EH (cell line): Measurements from ENCODE around the gene TMEM255B.

Experiments
- DNase-seq: peaks from one replicate; pipeline ENCODE4 v3.0.0-alpha.2; 2015; ENCODE audit warnings: low read depth

TMEM255B gene

DNA sequence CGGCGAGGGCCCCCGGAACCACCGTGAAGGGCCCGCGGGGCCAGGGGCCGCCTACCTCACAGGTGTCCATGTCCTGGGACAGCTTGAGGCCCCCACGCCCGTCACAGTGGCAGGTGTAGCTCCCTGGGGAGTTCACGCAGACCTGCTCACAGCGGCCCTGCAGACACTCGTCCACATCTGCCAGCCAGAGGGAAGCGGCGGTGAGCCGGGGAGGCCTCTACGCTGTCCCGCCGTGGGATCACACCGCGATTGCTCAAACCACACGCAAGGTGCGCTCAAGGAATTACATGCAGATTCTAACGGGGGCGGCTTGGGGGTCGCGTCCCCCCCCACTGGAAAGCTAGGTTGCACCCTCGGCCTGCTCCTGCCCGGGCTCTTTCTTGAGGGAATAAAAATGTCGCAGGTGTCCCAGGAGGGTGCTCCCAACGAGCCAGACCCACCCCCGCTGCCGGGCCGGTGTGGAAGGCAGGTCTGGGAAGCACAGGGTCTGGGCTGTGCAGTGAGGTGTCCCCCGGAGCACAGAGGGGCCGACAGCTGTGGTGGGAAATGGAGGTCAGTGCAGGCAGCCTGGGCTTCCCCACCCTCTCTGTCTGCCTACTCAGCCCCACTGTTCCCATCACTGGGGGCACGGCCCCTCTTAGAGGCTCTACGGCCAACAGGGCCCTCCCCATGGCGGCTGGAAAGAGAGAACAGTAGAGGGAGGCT, 75.6 kb downstream of the TMEM255B start:
- DNase-seq: no peak

DNA sequence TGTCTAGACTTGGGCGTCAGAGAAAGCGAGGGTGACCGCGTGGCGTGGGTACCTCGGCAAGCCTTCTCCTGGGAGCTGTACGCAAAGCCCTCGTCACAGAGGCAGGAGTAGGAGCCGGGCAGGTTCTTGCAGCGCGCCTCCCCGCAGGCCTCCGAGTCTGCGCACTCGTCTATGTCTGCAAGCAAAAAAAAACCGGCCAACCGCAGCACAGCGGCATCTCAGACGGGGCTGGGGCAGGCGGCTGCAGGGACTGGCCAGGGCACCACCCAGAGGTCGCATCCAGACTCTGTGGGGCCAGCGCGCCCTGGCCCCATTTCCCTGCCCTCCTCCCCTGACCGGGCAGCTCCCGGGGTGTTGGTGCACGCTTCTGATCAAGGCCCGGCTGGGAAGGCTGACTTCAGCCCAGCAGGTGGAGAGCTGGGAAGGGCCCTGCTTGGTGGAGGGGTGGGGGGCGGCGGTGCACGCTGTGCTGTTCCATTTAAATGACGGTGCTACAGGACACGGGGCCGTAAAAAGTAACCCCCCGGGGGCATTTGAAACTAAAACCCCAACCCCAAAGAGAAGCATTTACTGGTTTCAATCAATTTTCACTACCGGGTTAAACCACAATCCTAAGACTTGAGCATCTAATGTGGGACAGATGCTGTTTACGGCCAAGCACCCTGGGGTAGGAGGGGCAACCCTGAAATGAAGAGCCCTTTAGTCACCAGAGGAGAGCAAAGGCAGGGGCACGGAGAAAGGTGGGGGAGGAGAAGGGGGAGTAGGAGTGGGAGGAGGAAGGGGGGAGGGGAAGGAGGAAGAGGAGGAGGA, 76.6 kb downstream of the TMEM255B start:
- DNase-seq: peak; percentile 93

DNA sequence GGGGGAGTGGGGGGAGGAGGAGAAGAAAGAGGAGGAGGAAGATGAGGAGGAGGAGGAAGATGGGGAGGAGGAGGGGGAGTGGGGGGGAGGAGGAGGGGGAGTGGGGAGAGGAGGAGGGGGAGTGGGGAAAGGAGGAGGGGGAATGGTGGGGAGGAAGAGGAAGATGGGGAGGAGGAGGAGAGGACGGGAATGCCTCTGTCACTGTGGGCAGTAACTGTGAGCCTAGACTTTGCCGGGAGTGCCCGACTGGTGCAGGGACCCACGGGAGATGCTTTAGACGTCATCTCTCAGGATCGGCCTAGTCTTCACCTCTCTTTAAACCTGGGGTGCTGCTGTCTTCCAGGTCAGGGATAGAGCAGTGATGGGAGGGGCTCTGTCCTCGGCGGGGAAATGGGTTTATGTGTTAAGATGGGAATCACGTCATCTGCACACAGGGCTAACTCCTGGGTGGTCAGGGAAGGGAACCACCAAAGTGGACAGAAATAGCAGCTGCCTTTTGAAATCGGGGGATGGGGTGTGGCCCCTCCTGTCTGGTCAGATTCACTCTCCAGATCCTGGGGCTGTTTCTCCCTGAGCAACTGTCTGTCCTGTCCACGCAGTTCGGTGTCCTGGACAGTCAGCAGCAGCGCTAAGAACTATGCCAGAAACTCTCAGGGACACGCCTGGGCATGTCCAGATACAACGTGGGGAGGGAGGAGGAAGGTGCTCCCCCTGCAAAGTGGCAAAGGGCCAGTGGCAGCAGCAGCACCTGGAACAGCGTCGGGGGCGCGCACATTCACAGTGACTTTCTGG, 77.9 kb downstream of the TMEM255B start:
- DNase-seq: peak; percentile 94

DNA sequence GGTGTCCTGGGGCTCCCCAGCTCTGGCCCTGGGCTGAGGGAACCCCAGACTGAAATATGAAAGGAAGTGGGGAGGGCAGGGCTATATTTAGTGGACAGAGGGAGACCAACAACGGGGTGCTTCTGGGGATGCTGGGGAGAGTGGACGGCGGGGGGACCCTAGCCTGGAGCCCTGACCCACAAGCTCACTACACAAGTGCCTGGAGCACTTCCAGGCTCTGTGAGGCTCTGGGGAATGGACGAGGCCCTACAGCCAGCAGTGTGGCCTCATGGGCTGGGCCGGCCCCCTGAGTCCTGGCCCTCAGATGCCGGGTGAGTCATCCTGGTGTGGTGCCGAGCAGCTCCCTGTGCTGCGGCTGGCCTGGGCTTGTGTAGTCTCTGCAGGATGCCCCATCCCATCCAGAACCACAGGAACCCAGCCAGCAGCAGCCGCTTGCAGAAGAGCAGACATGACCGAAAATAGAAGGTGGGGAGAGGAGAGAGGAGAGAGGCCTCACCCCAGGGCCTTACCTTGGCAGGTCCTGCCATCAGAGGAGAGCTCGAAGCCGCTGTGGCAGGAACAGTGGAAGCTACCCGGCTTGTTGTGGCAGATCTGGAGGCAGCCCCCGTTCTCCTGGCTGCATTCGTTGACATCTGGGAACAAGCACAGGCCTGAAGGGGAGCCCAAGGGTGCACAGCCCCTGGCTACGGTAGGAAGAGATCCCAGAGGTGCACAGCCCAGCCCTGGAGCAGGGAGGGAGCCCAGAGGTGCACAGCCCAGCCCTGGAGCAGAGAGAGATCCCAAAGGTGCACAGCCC, 78.7 kb downstream of the TMEM255B start:
- DNase-seq: peak; percentile 99

DNA sequence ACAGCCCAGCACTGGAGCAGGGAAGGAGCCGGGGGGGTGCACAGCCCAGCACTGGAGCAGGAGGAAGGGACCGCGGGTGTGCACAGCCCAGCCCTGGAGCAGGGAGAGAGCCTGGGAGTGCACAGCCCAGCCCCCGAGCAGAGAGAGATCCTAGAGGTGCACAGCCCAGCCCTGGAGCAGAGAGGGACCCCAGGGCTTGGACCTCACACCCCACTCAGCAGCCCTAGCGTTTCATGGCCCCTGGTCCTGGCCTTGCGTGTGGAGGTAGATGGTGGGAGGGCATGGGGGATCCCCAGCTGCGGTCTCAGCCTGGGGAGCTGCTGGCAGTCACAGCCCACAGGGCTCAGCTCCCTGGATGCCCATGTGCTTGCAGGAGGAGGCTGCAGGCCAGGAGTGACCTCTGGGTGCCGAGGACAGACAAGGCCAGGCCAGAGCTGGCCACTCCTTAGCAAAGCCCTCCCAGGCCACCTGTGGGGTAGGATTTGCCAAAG, 79.7 kb downstream of the TMEM255B start:
- no peak for DNase-seq

DNA sequence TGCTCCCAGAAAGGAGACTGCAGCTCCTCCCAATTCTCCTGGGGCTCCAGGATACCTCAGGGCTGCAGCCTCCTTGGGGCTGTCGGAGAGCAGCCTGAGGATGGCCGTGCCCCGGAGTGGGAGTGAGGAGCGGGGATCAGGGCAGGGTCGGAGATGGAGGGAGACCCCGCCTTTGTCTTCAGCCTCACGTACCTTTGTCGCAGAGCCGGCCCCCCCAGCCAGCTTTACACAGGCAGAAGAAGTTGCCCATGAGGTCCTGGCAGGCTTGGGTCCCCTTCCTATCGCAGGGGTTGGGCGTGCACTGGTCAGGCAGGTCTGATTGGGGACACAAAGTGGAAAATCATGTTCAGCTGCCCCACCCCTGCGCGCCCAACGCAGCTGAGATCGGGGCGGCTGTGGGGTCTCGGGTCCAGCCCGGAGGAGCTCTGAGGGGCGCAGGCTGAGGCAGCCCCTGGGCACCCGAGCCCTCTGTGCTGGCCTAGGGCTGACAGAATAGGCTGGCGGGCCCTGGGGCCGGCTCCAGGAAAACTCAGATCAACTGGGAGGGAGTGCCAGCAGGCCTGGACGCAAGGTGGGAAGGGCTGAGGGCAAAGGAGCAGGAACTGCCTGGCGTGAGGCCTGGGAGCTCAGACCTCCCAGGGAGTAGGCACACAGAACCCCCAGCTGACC, 80.6 kb downstream of the TMEM255B start:
- DNase-seq: no peak

DNA sequence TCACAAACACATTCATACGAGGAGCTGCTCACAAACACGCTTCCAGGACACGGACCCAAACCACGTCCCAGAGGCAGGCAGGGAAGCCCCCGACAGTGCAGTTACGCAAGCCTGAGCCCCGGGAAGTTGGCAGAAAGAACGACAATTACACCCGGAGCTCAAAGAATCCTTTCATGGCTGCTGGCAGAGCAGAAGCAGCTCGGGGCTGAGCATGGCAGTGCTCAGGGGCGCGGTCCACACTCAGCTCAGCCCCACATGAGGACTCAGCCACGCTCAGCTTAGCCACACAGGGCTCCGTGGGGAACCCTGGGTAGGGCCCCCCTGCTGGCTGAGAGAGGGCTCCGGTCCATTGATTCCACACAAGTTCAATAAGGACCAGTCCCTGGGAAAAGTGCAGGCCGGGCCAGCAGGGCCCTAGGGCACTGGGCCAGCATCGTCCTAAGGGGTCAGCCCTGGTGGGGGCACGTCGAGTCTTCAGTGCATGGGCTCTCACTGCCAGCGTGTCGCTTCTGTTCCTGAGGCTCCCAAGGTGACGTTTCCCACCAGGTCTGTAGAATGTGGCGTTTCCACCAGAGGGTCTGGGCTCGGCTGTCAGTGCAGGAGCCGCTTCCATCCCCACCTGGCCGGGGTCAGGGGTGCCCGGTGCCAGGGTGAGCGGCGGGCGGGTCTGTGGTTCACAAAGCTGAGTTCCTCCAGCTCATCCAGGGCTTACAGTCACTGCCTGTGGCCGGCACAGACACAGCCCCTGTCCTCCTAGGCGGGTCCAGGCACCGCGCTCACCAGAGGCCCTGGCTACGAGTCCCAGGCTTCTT, 81.7 kb downstream of the TMEM255B start:
- no peak for DNase-seq

DNA sequence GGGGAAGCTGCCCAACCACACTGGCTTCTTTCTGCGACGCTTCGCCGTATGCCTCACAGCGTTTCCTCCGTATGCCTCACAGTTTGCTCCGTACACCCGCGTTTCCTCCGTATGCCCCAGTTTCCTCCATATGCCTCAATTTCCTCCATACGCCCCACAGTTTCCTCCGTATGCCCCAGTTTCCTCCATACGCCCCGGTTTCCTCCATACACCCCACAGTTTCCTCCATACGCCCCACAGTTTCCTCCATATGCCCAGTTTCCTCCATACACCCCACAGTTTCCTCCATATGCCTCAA, 82.3 kb downstream of the TMEM255B start:
- DNase-seq: no peak

DNA sequence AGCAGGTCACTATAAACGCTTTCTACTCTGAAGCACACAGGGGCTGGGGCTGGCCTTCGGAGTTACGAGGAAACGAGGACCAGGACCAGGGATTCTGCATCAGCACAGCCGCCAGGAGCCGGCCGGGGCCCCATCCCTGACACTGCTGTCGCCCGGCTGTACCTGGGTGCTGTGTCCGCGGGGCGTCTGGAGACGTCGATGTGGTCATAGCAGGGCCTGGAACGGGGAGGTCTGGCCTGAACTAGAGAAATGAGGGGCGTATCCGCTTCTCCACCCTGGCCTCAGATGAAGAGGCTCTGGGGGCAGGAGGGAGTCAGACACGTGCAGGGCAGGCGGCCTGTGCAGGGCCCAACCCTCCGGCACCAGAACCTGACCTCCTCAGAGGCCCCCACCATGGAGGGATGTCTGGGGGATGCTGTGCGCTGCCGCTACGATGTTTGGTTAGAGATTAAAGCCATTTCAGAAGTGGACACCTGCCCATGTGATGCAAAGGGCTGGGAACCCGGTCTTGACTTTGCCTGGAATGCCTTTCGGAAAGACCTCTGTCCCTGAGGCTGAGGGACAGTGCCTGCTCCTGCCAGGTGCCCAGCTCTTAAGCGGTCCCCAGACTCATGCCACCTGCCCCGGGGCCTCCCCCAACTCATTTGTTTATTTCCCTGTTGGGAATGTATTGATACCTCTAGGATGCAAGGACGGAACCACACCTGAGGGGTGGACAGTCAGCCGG, 83.5 kb downstream of the TMEM255B start:
- no peak for DNase-seq

DNA sequence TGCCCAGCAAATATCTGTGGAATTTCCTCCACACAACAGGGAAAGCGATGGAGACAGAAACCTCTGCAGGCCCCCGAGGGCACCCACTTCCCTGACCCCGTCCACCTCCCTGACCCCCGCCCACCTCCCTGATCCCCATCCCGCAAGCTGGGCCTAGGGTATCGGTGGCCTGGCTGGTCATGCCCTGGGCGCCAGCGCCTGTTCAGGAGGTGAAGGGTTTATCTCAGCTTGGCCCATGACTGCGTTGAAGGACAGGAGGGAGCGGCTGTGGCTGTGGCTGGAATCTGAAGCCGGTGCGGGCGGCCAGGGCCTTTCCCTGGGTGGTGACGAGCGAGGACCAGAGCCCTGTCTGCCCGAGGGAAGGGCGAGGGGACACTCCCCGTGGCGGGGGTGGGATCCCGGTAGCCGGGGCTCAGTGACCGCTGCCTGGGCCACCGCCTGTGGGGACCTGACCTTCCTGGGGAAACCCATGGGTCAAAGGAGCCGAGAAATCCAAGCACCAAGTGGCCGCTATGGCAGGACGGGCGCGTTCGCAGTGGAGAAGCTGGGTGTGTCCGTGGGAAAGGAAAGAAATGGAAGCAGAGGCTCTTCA, 84.1 kb downstream of the TMEM255B start:
- no peak for DNase-seq

DNA sequence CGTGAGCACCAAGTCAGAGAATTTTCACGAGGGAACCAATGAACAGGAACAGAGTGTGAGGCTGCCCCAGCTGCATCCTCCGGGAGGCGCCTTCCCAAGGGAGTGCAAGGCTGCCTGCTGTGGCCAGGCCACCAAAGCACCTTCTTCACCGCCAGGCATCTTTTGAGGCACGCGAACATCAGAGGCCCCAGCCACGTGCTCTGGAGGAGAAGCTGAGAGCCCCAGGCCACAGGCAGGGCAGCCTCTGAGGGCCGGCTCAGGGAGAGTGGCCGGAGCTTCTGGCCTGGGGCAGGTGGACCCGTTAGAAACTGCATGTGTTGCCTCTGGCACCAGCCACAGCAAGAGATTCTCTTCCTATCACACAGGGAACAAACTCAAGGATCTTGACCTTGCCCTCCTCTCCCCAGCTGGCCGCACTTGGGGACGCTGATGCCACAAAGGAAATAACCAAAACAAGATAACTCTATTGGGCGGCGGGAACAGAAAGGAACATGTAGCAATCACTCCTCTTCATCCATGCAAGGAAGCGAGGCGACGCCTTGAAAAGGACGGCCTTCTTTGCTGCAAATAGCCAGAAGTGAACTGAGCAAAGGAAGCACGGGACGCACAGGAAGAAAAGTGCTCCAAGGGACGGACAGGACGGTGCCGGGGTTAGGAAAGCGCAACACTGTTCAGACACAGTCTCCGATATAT, 85.0 kb downstream of the TMEM255B start:
- no peak for DNase-seq

DNA sequence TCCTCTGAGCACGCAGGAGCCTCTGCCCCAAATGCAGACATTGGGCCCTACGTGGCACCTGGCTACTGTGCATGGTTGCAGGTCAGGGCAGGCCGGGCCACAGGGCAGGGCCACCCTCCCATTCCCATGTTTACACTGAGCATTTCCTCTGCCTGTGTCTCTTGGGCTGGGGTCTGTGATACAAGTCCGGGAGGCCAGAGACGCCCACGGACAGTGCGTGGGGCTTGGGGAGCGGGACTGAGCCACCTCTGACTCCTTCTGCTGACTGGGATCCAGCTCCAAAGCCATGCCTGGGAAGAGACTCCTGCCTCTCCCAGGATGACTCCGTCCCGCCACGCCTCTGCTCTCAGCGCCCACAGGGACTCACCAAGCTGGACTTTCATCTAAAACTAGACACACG, 86.0 kb downstream of the TMEM255B start:
- no peak for DNase-seq

DNA sequence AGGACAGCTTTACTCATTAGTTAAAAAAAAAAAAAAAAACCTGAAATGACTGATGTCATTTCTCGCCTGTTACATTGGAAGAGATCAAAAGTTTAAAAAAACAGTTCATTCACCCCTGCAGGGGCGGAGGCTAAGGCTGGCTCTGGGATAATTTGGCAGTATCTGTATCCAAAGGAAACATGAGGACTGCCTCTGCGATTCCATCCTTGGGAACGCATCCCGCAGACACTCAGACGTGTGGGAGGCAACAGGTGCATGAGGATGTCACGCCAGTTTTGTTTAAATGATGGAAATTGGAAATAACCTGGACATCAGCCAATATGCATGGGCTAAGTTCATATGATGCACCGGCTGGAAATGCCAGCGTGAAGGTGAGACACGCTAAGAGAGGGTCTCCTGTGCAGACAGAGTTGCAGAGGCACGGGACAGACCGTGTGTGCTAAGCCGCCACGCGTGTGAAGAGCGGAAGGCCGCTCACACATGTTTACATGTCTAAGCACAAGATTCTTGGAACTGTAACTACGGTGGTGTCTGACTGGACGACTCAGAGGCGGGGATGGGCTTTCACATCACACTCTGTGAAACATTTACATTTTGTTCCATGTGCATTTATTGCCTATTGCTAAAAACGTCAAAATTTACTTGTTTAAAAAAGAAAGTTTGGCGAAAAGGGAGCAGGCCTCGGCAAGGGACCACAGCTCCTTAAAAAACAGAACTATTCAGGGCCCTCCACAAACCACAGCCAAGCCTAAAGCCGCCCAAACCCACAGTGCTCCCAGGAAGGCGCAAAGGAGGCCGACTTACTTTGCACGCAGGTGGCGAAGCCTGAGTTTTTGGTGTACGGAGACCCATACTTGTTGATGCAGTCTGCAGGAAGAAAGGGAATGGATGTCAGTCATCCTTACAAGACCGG, 87.0 kb downstream of the TMEM255B start:
- DNase-seq: no peak

DNA sequence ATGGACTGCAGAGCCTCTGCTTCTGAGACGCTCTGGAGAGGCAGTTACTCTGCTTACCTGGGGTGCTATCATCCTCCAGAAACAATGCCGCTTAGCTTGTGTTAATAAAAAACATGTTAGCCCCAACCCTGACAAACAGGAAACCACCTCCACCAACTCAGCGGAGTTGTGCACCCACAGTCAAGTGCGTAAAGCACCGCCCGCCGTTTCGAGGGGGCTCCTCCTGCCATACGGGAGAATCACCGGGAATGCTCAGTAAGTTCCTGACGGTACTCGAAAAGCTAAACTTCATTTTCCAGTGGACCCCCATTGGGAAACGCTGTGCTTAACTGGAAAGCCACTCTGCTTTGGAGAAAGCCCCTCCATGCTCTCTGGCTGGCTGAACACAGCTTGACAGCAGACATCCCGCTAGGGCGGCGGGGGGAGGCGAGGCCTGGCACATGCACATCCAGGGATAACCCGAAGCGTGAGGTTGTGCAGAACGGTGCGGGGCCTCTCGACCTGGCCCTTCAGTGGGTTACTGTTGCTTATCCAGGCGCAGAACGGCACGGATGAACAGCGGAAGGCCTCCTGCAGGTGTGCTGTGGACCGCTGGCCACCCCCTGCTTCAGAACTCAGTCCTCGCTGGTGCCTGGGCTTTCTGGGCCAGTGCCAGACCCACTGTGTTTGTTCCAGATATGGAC, 87.8 kb downstream of the TMEM255B start:
- DNase-seq: no peak

DNA sequence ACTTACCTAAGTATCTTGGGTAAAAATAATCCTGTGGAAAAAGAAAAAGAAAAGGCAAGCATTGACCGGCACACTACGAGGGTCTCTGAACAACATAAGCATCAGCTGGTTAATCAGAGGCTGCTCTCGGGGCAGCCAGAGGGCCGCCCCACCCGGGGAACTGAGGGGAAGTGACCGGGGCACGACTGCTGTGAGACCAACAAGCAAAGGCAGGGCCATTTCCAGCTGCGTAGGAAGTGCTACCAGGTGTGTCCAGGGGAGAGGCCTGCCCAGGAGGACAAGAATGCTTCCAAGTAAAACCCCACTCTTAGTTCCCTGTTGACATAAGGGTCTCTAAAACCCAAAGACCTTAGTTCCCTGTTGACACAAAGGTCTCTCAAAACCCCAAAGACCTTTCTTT, 89.0 kb downstream of the TMEM255B start:
- DNase-seq: no peak

DNA sequence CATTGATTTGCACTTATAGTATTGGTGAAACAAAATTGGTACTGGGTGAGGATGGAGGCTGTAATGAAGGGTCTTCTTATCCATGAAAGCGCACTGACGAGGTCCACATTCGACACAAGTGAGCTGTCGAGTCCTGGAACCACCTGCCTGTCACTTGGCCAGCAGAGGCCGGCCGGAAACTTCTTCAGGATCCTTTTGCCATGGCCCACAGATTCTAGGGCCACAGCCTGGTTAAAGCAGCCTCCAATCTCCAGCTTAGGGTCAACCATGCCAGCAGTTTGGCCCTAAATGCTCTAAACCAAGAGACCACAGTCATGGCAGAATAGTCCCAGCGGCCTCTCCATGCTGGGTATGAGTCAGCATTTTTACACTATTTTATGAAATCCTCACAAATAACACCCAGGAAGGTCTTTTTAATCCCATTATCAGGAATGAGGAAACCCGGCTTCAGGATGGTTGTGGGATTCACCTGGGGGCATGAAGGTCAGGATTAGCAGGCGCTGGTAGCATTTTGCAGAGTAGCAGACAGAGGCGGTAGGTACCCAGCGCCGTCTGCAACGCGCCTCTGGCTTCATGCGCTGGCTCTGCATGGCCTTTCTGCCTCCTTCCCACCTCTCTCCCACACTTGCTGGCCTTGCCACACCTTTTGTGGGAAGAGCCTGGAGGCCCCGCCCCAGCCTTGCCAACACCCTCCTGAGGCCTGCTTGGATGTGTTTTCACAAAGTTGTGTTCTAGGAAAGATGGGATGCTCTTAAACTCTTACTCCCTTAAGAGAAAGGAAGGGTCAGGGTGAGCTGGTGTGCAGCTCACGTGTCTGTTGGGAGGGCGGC, 89.6 kb downstream of the TMEM255B start:
- no peak for DNase-seq
